Nucleus accumbens (tissue), 56 donors: ENCODE results near the gene ZBTB25.

ENCODE experiments used
- DNase-seq, 56 donors: peaks; one replicate each; lab custom pipeline; 2025; lab: John Stamatoyannopoulos, UW

Gene ZBTB25

GRCh38 chr14:64503434-64504309, at the start of gene ZBTB25:
ZBTB25 (minus strand) TSS chr14:64503838; CDS start chr14:64490533, 13,305 bp downstream.
- DNase-seq: peak; percentile 42 to 97 (median 88)

GRCh38 chr14:64550621-64551333, 47.1 kb upstream of the ZBTB25 start:
- no peak for DNase-seq

- DNase-seq: peak in 6 of 56 donors; percentile 15 to 35 (median 28)
Observed at GRCh38 chr14:64549791-64550620, 46.4 kb upstream of the ZBTB25 start, which contains the start of gene PPP1R36. PPP1R36 (plus strand) TSS chr14:64549961; CDS start chr14:64549998, 37 bp downstream.

GRCh38 chr14:64549016-64549415, 45.4 kb upstream of the ZBTB25 start:
- no peak for DNase-seq

GRCh38 chr14:64544607-64545312, 41.1 kb upstream of the ZBTB25 start:
- DNase-seq: no peak

- DNase-seq: no peak
Observed at GRCh38 chr14:64542836-64543201, 39.2 kb upstream of the ZBTB25 start.

- DNase-seq: peak in 7 of 56 donors; percentile 10 to 51 (median 29)
Observed at GRCh38 chr14:64541972-64542835, 38.6 kb upstream of the ZBTB25 start.

GRCh38 chr14:64541261-64541971, 37.8 kb upstream of the ZBTB25 start:
- peak in 27 of 56 donors; percentile 17 to 72 (median 46) for DNase-seq

- DNase-seq: peak; percentile 90 to 100 (median 99)
Observed at GRCh38 chr14:64540208-64541202, 36.9 kb upstream of the ZBTB25 start, which contains the start of gene HSPA2. HSPA2 (plus strand) TSS chr14:64540741; CDS start chr14:64540850, 109 bp downstream.

GRCh38 chr14:64536488-64537245, 33.0 kb upstream of the ZBTB25 start:
- DNase-seq: no peak

- no peak for DNase-seq
Observed at GRCh38 chr14:64531567-64531966, 27.9 kb upstream of the ZBTB25 start.

- DNase-seq: no peak
Observed at GRCh38 chr14:64525354-64525753, 21.7 kb upstream of the ZBTB25 start.

GRCh38 chr14:64522591-64523355, 19.1 kb upstream of the ZBTB25 start:
- DNase-seq: no peak

GRCh38 chr14:64520699-64521098, 17.1 kb upstream of the ZBTB25 start:
- no peak for DNase-seq

- no peak for DNase-seq
Observed at GRCh38 chr14:64518229-64518628, 14.6 kb upstream of the ZBTB25 start.
